HepG2 (cell line): ENCODE data around the gene VEZF1. TPM values are rescaled to one million over a fixed set of nuclear protein-coding genes. Genes with fewer than 3 reads are reported as not detected.

ENCODE experiments used
- CREB1 ChIP-seq, 2 experiments: fragments of 450-650 bp in 1 of 2; IDR thresholded peaks; 2 replicates each; pipeline ENCODE4 v1.6.1; 2016 to 2017; ENCODE audit warnings: control low read depth in 1 of 2, mild to moderate bottlenecking in 1 of 2, missing compliant biosample characterization in 1 of 2, missing genetic modification characterization in 1 of 2
- HES4 ChIP-seq: sonication (generic); formaldehyde crosslinking; IDR thresholded peaks from 2 replicates; pipeline ENCODE4 v1.9.0; 2021; ENCODE audit warnings: mild to moderate bottlenecking, missing genetic modification reagents, borderline replicate concordance
- KMT2B ChIP-seq: IDR thresholded peaks from 2 replicates; pipeline ENCODE4 v1.6.1; 2016; ENCODE audit warnings: missing genetic modification reagents, missing compliant biosample characterization
- NKX3-1 ChIP-seq: sonication (generic); formaldehyde crosslinking; IDR thresholded peaks from 2 replicates; pipeline ENCODE4 v1.5.0; 2020; ENCODE audit warnings: missing genetic modification reagents
- TBX3 ChIP-seq: fragments of 450-650 bp; IDR thresholded peaks from 2 replicates; pipeline ENCODE4 v1.6.1; 2017; ENCODE audit warnings: antibody characterized with exemption, mild to moderate bottlenecking, inconsistent platforms, borderline replicate concordance
- ZNF101 ChIP-seq: sonication (generic); formaldehyde crosslinking; IDR thresholded peaks from 2 replicates; pipeline ENCODE4 v1.4.0; 2020; ENCODE audit warnings: mild to moderate bottlenecking, low read depth, missing genetic modification reagents, borderline replicate concordance
- ZNF44 ChIP-seq: sonication (generic); formaldehyde crosslinking; IDR thresholded peaks from 2 replicates; pipeline ENCODE4 v1.5.1; 2020; ENCODE audit warnings: mild to moderate bottlenecking, missing genetic modification reagents
- ZNF747 ChIP-seq: sonication (generic); formaldehyde crosslinking; IDR thresholded peaks from 2 replicates; pipeline ENCODE4 v1.8.1; 2023; ENCODE audit warnings: missing genetic modification reagents, mild to moderate bottlenecking, borderline replicate concordance
- ZNF772 ChIP-seq: sonication (generic); formaldehyde crosslinking; IDR thresholded peaks from 2 replicates; pipeline ENCODE4 v1.5.0; 2020; ENCODE audit warnings: mild to moderate bottlenecking, missing genetic modification reagents
- polyA plus RNA-seq, 8 experiments: library from polyadenylated mRNA; depleted of rRNA in 3 of 8; stranded (reverse) in 7 of 8; unstranded in 1 of 8; fragments of >200 nt; fragmentation: Illumina TruSeq in 4 of 8; extraction: Trizol in 4 of 8; gene quantifications; 2 replicates each; pipeline versions ENCODE4 v1.2.1 to v1.2.3, GENCODE V29; 2011 to 2016; ENCODE audit warnings: low read depth in 4 of 8, missing spikeins in 1 of 8, mixed read lengths in 1 of 8; ENCODE audit not compliant: insufficient read depth in 1 of 8
- total RNA-seq, 5 experiments: library from RNA; depleted of rRNA; stranded (reverse); fragments of >200 nt; fragmentation: Illumina TruSeq; extraction: Trizol; gene quantifications; 2 replicates each; pipeline ENCODE4 v1.2.3, GENCODE V29; 2016; ENCODE audit warnings: low read depth in 1 of 5
- TF ChIP-seq, protein P1 (sequence below): sonication (generic); formaldehyde crosslinking; IDR thresholded peaks from 2 replicates; pipeline ENCODE4 v1.4.0; 2020; ENCODE audit warnings: missing genetic modification reagents, borderline replicate concordance
- TF ChIP-seq, protein P2 (sequence below): sonication (generic); formaldehyde crosslinking; IDR thresholded peaks from 2 replicates; pipeline ENCODE4; 2020; ENCODE audit warnings: missing genetic modification reagents, mild to moderate bottlenecking, borderline replicate concordance
- TF ChIP-seq, protein P3 (sequence below): sonication (generic); formaldehyde crosslinking; IDR thresholded peaks from 2 replicates; pipeline ENCODE4 v1.4.0; 2020; ENCODE audit warnings: mild to moderate bottlenecking, missing genetic modification reagents
- TF ChIP-seq, protein P4 (sequence below): IDR thresholded peaks from 2 replicates; pipeline ENCODE4 v1.4.0; 2020; ENCODE audit warnings: mild to moderate bottlenecking, missing genetic modification reagents
- TF ChIP-seq, protein P5 (sequence below): sonication (generic); formaldehyde crosslinking; IDR thresholded peaks from 2 replicates; pipeline ENCODE4 v1.4.0; 2020; ENCODE audit warnings: missing genetic modification reagents

VEZF1 gene
- total and polyA plus RNA-seq, 2 of the 13 experiments (the other 11 are each of a cell fraction or from before 2014, with no cell fraction given), result 45.9 to 49.7 TPM

DNA sequence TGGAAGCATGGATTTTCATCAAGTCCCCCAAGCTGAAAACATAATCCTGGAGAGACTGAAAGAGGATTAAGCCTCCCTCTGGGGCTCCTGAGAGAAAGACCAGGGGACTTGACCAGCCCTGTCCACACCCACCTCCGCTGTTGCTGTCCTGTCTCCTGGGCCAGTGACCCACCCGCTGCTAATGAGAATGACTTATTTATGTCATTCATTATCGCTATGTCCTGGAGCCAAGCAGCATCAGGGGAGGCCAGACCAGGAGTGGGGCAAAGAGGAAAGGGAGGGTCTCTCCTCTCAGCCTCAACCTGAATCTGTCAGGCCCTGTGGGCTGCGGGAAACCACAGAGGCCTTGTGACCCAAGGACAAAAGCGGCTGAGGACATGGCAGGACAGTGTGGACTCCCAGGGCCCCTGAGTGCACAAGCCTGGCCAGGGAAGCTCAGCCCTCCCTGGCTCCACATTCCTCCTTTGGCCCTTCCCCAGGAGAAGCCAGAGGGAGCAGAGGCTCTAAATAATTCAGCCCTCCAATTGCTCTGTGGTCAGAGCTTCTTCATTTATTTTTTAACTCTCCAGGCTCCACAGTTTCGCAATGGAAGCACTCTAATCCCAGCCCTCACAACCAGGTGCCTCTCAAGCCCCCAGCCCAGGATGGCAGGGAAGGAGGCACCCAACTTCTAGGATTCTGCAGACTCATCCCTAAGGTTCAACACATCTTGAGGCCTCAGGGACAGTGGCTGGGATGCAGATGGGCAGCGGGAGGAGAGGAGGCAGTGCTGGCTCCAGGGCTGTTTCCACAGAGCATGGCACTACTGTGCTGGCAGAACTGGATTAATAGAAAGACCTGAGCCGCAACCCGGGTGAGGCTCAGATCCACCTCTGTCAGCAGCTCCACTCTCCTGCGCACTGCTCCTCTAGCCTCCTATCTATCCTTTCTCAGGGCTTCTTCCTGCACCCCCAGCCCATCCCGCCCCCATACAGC, 51.9 kb downstream of the VEZF1 start (continued):
- TF ChIP-seq, protein P1, sequence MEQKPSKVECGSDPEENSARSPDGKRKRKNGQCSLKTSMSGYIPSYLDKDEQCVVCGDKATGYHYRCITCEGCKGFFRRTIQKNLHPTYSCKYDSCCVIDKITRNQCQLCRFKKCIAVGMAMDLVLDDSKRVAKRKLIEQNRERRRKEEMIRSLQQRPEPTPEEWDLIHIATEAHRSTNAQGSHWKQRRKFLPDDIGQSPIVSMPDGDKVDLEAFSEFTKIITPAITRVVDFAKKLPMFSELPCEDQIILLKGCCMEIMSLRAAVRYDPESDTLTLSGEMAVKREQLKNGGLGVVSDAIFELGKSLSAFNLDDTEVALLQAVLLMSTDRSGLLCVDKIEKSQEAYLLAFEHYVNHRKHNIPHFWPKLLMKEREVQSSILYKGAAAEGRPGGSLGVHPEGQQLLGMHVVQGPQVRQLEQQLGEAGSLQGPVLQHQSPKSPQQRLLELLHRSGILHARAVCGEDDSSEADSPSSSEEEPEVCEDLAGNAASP (CRISPR knock-in tag), result no peak
- TF ChIP-seq TBX3, result peak; percentile 41; the same call in 1 of the 2 replicates
- TF ChIP-seq, protein P2, sequence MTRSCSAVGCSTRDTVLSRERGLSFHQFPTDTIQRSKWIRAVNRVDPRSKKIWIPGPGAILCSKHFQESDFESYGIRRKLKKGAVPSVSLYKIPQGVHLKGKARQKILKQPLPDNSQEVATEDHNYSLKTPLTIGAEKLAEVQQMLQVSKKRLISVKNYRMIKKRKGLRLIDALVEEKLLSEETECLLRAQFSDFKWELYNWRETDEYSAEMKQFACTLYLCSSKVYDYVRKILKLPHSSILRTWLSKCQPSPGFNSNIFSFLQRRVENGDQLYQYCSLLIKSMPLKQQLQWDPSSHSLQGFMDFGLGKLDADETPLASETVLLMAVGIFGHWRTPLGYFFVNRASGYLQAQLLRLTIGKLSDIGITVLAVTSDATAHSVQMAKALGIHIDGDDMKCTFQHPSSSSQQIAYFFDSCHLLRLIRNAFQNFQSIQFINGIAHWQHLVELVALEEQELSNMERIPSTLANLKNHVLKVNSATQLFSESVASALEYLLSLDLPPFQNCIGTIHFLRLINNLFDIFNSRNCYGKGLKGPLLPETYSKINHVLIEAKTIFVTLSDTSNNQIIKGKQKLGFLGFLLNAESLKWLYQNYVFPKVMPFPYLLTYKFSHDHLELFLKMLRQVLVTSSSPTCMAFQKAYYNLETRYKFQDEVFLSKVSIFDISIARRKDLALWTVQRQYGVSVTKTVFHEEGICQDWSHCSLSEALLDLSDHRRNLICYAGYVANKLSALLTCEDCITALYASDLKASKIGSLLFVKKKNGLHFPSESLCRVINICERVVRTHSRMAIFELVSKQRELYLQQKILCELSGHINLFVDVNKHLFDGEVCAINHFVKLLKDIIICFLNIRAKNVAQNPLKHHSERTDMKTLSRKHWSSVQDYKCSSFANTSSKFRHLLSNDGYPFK (CRISPR knock-in tag), result peak; percentile 55; the same call in 1 of the 2 replicates
- no peak for TF ChIP-seq ZNF44 (CRISPR knock-in tag)
- TF ChIP-seq, protein P3, sequence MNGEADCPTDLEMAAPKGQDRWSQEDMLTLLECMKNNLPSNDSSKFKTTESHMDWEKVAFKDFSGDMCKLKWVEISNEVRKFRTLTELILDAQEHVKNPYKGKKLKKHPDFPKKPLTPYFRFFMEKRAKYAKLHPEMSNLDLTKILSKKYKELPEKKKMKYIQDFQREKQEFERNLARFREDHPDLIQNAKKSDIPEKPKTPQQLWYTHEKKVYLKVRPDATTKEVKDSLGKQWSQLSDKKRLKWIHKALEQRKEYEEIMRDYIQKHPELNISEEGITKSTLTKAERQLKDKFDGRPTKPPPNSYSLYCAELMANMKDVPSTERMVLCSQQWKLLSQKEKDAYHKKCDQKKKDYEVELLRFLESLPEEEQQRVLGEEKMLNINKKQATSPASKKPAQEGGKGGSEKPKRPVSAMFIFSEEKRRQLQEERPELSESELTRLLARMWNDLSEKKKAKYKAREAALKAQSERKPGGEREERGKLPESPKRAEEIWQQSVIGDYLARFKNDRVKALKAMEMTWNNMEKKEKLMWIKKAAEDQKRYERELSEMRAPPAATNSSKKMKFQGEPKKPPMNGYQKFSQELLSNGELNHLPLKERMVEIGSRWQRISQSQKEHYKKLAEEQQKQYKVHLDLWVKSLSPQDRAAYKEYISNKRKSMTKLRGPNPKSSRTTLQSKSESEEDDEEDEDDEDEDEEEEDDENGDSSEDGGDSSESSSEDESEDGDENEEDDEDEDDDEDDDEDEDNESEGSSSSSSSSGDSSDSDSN (CRISPR knock-in tag), result peak; percentile 71
- TF ChIP-seq NKX3-1 (CRISPR knock-in tag), result no peak
- TF ChIP-seq ZNF772, result peak; percentile 63; the same call in 1 of the 2 replicates
- no peak for TF ChIP-seq KMT2B
- TF ChIP-seq CREB1 (IDR thresholded peaks at IDR 0.05), result no peak
- no peak for TF ChIP-seq CREB1 (CRISPR knock-in tag; IDR thresholded peaks at IDR 0.05)
- peak; percentile 26; the same call in 1 of the 2 replicates for TF ChIP-seq HES4
- TF ChIP-seq ZNF101 (CRISPR knock-in tag), result no peak
- TF ChIP-seq, protein P4, sequence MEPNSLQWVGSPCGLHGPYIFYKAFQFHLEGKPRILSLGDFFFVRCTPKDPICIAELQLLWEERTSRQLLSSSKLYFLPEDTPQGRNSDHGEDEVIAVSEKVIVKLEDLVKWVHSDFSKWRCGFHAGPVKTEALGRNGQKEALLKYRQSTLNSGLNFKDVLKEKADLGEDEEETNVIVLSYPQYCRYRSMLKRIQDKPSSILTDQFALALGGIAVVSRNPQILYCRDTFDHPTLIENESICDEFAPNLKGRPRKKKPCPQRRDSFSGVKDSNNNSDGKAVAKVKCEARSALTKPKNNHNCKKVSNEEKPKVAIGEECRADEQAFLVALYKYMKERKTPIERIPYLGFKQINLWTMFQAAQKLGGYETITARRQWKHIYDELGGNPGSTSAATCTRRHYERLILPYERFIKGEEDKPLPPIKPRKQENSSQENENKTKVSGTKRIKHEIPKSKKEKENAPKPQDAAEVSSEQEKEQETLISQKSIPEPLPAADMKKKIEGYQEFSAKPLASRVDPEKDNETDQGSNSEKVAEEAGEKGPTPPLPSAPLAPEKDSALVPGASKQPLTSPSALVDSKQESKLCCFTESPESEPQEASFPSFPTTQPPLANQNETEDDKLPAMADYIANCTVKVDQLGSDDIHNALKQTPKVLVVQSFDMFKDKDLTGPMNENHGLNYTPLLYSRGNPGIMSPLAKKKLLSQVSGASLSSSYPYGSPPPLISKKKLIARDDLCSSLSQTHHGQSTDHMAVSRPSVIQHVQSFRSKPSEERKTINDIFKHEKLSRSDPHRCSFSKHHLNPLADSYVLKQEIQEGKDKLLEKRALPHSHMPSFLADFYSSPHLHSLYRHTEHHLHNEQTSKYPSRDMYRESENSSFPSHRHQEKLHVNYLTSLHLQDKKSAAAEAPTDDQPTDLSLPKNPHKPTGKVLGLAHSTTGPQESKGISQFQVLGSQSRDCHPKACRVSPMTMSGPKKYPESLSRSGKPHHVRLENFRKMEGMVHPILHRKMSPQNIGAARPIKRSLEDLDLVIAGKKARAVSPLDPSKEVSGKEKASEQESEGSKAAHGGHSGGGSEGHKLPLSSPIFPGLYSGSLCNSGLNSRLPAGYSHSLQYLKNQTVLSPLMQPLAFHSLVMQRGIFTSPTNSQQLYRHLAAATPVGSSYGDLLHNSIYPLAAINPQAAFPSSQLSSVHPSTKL, result 0 out of 2 replicates have a peak, but pooled peaks have one; percentile 34
- TF ChIP-seq ZNF747 (CRISPR knock-in tag), result no peak
- TF ChIP-seq, protein P5, sequence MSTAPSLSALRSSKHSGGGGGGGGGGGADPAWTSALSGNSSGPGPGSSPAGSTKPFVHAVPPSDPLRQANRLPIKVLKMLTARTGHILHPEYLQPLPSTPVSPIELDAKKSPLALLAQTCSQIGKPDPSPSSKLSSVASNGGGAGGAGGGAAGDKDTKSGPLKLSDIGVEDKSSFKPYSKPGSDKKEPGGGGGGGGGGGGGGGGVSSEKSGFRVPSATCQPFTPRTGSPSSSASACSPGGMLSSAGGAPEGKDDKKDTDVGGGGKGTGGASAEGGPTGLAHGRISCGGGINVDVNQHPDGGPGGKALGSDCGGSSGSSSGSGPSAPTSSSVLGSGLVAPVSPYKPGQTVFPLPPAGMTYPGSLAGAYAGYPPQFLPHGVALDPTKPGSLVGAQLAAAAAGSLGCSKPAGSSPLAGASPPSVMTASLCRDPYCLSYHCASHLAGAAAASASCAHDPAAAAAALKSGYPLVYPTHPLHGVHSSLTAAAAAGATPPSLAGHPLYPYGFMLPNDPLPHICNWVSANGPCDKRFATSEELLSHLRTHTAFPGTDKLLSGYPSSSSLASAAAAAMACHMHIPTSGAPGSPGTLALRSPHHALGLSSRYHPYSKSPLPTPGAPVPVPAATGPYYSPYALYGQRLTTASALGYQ (CRISPR knock-in tag), result no peak
